Trophoblast cell (in vitro differentiated cells and primary cell): ENCODE measurements around the gene CMTM2.
"Not testable (repeated sequence)": the region's sequence is repeated elsewhere in the genome, so short reads cannot be mapped to it uniquely, and the experiment has no call there.

Source experiments
- DNase-seq, 2 donors: peaks; one replicate each; pipeline ENCODE4 v3.0.0-alpha.2; 2016
- H2AFZ ChIP-seq: 2 replicates; pipeline ENCODE4 v1.6.1; 2013; ENCODE audit warnings: low read length, moderate library complexity, mild to moderate bottlenecking; ENCODE audit not compliant: insufficient read depth, poor library complexity
- H2AK5ac ChIP-seq: 2 replicates; pipeline ENCODE4 v1.6.1; 2013; ENCODE audit warnings: mild to moderate bottlenecking, low read length
- H2BK120ac ChIP-seq: 2 replicates; pipeline ENCODE4 v1.6.1; 2013; ENCODE audit warnings: low read length, mild to moderate bottlenecking, moderate library complexity; ENCODE audit not compliant: insufficient read depth, poor library complexity
- H2BK12ac ChIP-seq: 2 replicates; pipeline ENCODE4 v1.6.1; 2013; ENCODE audit warnings: mild to moderate bottlenecking, low read length, moderate library complexity
- H2BK5ac ChIP-seq: 2 replicates; pipeline ENCODE4 v1.6.1; 2013; ENCODE audit warnings: low read length, low read depth, moderate library complexity, mild to moderate bottlenecking; ENCODE audit not compliant: poor library complexity
- H3K14ac ChIP-seq: 2 replicates; pipeline ENCODE4 v1.6.1; 2013; ENCODE audit warnings: mild to moderate bottlenecking, low read length
- H3K18ac ChIP-seq: 2 replicates; pipeline ENCODE4 v1.6.1; 2013; ENCODE audit warnings: mild to moderate bottlenecking, low read length
- H3K23ac ChIP-seq: 2 replicates; pipeline ENCODE4 v1.6.1; 2013; ENCODE audit warnings: low read length
- H3K27ac ChIP-seq: 2 replicates; pipeline ENCODE4 v1.5.1; 2013; ENCODE audit warnings: low read depth, mild to moderate bottlenecking, inconsistent platforms, low read length, moderate library complexity
- H3K27me3 ChIP-seq: 2 replicates; pipeline ENCODE4 v1.6.1; 2013; ENCODE audit warnings: inconsistent platforms, mild to moderate bottlenecking, low read length, moderate library complexity; ENCODE audit not compliant: insufficient read depth
- H3K36me3 ChIP-seq, 2 experiments: 1 replicate in 1 of 2; 2 replicates in 1 of 2; pipeline ENCODE4 v1.6.1; 2013; ENCODE audit warnings: low read length in 2 of 2, mild to moderate bottlenecking in 2 of 2, moderate library complexity in 1 of 2; ENCODE audit not compliant: insufficient read depth in 2 of 2, control insufficient read depth in 1 of 2
- H3K4ac ChIP-seq: 2 replicates; pipeline ENCODE4 v1.6.1; 2013; ENCODE audit warnings: low read depth, mild to moderate bottlenecking, low read length, moderate library complexity
- H3K4me1 ChIP-seq, 2 experiments: 1 replicate in 1 of 2; 2 replicates in 1 of 2; pipeline ENCODE4 v1.6.1; 2013; ENCODE audit warnings: low read length in 2 of 2, mild to moderate bottlenecking in 2 of 2, moderate library complexity in 1 of 2; ENCODE audit not compliant: insufficient read depth in 2 of 2, control insufficient read depth in 1 of 2
- H3K4me2 ChIP-seq: 2 replicates; pipeline ENCODE4 v1.6.1; 2013; ENCODE audit warnings: inconsistent platforms, mild to moderate bottlenecking, low read length, moderate library complexity
- H3K4me3 ChIP-seq: 2 replicates; pipeline ENCODE4 v1.5.1; 2013; ENCODE audit warnings: mild to moderate bottlenecking, low read depth, low read length, inconsistent platforms
- H3K79me1 ChIP-seq: one replicate; pipeline ENCODE4 v1.6.1; 2013; ENCODE audit warnings: low read length
- H3K79me2 ChIP-seq: 2 replicates; pipeline ENCODE4 v1.6.1; 2013; ENCODE audit warnings: low read length, mild to moderate bottlenecking; ENCODE audit not compliant: control insufficient read depth, insufficient read depth, poor library complexity
- H3K9ac ChIP-seq: 2 replicates; pipeline ENCODE4 v1.6.1; 2013; ENCODE audit warnings: mild to moderate bottlenecking, low read length
- H3K9me3 ChIP-seq: 2 replicates; pipeline ENCODE4 v1.6.1; 2013; ENCODE audit warnings: low read depth, mild to moderate bottlenecking, control low read depth, inconsistent platforms, low read length; ENCODE audit not compliant: insufficient read depth
- H4K12ac ChIP-seq: 2 replicates; pipeline ENCODE4 v1.6.1; 2013; ENCODE audit warnings: low read depth, mild to moderate bottlenecking, low read length, moderate library complexity
- H4K8ac ChIP-seq: 2 replicates; pipeline ENCODE4 v1.6.1; 2013; ENCODE audit warnings: low read depth, mild to moderate bottlenecking, low read length, moderate library complexity
- H4K91ac ChIP-seq: one replicate; pipeline ENCODE4 v1.6.1; 2013; ENCODE audit warnings: low read depth, mild to moderate bottlenecking, low read length, moderate library complexity
- WGBS: extraction: QIAGEN DNeasy Blood & Tissue Kit; methylation state at CpG from one replicate; pipeline ENCODE4 v1.1.7; 2013; ENCODE audit warnings: missing lambda C conversion rate; ENCODE audit not compliant: insufficient read length, insufficient coverage; ENCODE audit errors: extremely low coverage; 5-methylcytosine and 5-hydroxymethylcytosine counted together

The CMTM2 gene

GRCh38 chr16:66623755-66624154 lies 44.5 kb downstream of the CMTM2 start:
- DNase-seq, result no peak
- no peak overlapping the region for H3K4me3 ChIP-seq
- peaks cover 10% of the 10 kb centered on the region in 2 experiments for H3K36me3 ChIP-seq
- H3K4me2 ChIP-seq, result no peak overlapping the region
- H3K14ac ChIP-seq, result no peak overlapping the region
- no peak overlapping the region for H3K4ac ChIP-seq
- H3K79me2 ChIP-seq, result no peaks in the 10 kb centered on the region
- H3K9ac ChIP-seq, result no peak overlapping the region
- H3K79me1 ChIP-seq, result no peaks in the 10 kb centered on the region
- H3K18ac ChIP-seq, result no peak overlapping the region
- no CpG with 5 or more reads among the region's 3 CpGs for WGBS
- H2BK5ac ChIP-seq, result no peak overlapping the region
- H3K4me1 ChIP-seq, result peaks cover 4 to 5% of the 10 kb centered on the region in 2 experiments
- no peak overlapping the region for H4K12ac ChIP-seq
- H3K9me3 ChIP-seq, result no peaks in the 10 kb centered on the region
- no peak overlapping the region for H3K23ac ChIP-seq
- no peak overlapping the region for H3K27ac ChIP-seq
- no peak overlapping the region for H2BK120ac ChIP-seq
- H4K91ac ChIP-seq, result no peak overlapping the region
- no peak overlapping the region for H4K8ac ChIP-seq
- H2BK12ac ChIP-seq, result no peak overlapping the region
- no peaks in the 10 kb centered on the region for H3K27me3 ChIP-seq
- no peak overlapping the region for H2AK5ac ChIP-seq
- no peak overlapping the region for H2AFZ ChIP-seq

GRCh38 chr16:66627611-66628378 lies 48.5 kb downstream of the CMTM2 start:
- not testable (repeated sequence) for H3K4me1 ChIP-seq, H4K8ac ChIP-seq, H3K14ac ChIP-seq, H3K27me3 ChIP-seq, H3K4ac ChIP-seq, H3K27ac ChIP-seq, H3K9ac ChIP-seq, H3K36me3 ChIP-seq, H2BK120ac ChIP-seq, H3K4me3 ChIP-seq, H3K23ac ChIP-seq, H3K4me2 ChIP-seq, H4K12ac ChIP-seq, H3K9me3 ChIP-seq, H2AK5ac ChIP-seq, H4K91ac ChIP-seq, H3K18ac ChIP-seq, H2AFZ ChIP-seq, H3K79me2 ChIP-seq, H2BK12ac ChIP-seq, H3K79me1 ChIP-seq, H2BK5ac ChIP-seq
- WGBS, result no CpG with 5 or more reads among the region's 17 CpGs
- peak in 1 of 2 donors; percentile 39 for DNase-seq

GRCh38 chr16:66629856-66630255 lies 50.6 kb downstream of the CMTM2 start:
- H3K23ac ChIP-seq, result no peak overlapping the region

GRCh38 chr16:66630561-66631260 lies 51.4 kb downstream of the CMTM2 start:
- H3K36me3 ChIP-seq, H3K4me3 ChIP-seq, H3K27me3 ChIP-seq: not testable (repeated sequence)

More at GRCh38 chr16:66629856-66630255, 50.6 kb downstream of the CMTM2 start:
- no peak for DNase-seq
- no peak overlapping the region for H2AFZ ChIP-seq
- H3K79me1 ChIP-seq, result no peaks in the 10 kb centered on the region
- H3K9me3 ChIP-seq, result no peaks in the 10 kb centered on the region
- H3K4me3 ChIP-seq, result no peak overlapping the region
- H3K36me3 ChIP-seq, result peaks cover 0 to 1% of the 10 kb centered on the region in 2 experiments
- no peak overlapping the region for H3K4ac ChIP-seq
- H3K79me2 ChIP-seq, result no peaks in the 10 kb centered on the region
- H4K12ac ChIP-seq, result no peak overlapping the region
- H2BK12ac ChIP-seq, result no peak overlapping the region
- WGBS, result no CpG with 5 or more reads among the region's 5 CpGs
- H3K4me2 ChIP-seq, result no peak overlapping the region
- no peaks in the 10 kb centered on the region for H3K27me3 ChIP-seq
- no peak overlapping the region for H3K18ac ChIP-seq
- H4K8ac ChIP-seq, result no peak overlapping the region
- no peak overlapping the region for H4K91ac ChIP-seq
- no peak overlapping the region for H2AK5ac ChIP-seq
- H2BK120ac ChIP-seq, result no peak overlapping the region
- no peak overlapping the region for H2BK5ac ChIP-seq
- no peak overlapping the region for H3K9ac ChIP-seq
- no peak overlapping the region for H3K14ac ChIP-seq
- peaks cover 0 to 4% of the 10 kb centered on the region in 2 experiments for H3K4me1 ChIP-seq
- H3K27ac ChIP-seq, result no peak overlapping the region

More at GRCh38 chr16:66630561-66631260, 51.4 kb downstream of the CMTM2 start:
- not testable (repeated sequence) for H3K79me1 ChIP-seq, H4K12ac ChIP-seq, H3K4me2 ChIP-seq, H3K14ac ChIP-seq, H2BK12ac ChIP-seq, H3K27ac ChIP-seq, H3K18ac ChIP-seq, H4K8ac ChIP-seq, H2BK5ac ChIP-seq, H3K79me2 ChIP-seq, DNase-seq, H4K91ac ChIP-seq, H2BK120ac ChIP-seq, H2AK5ac ChIP-seq, H3K23ac ChIP-seq, H3K9me3 ChIP-seq, H3K4ac ChIP-seq, H2AFZ ChIP-seq, H3K9ac ChIP-seq, H3K4me1 ChIP-seq
- WGBS, result no CpG with 5 or more reads among the region's 49 CpGs
